ENCODE data around the gene MCF2L2.
"Not testable (repeated sequence)": the region's sequence is repeated elsewhere in the genome, so short reads cannot be mapped to it uniquely, and the experiment has no call there.

Gene MCF2L2

GRCh38 chr3:183428447-183429211, at the start of gene MCF2L2:
Gene MCF2L2, minus strand, starts transcription at chr3:183428619. Its CDS starts 642 bp downstream, at chr3:183427977.
- DNase-seq (ENCODE audit: extremely low read depth in 1 of 2, low read depth in 1 of 2), result peak; percentile 26 to 57

- no peak for DNase-seq (ENCODE audit: extremely low read depth in 1 of 2, low read depth in 1 of 2)
These were observed 49.5 kb upstream of the MCF2L2 start for GRCh38 chr3:183477801-183478456.

GRCh38 chr3:183475764-183476162, 47.3 kb upstream of the MCF2L2 start:
- DNase-seq (ENCODE audit: extremely low read depth in 1 of 2, low read depth in 1 of 2), result not testable (repeated sequence)

- DNase-seq (ENCODE audit: extremely low read depth in 1 of 2, low read depth in 1 of 2), result no peak
These were observed 46.8 kb upstream of the MCF2L2 start for GRCh38 chr3:183475016-183475763.

- DNase-seq (ENCODE audit: extremely low read depth in 1 of 2, low read depth in 1 of 2), result no peak
These were observed 45.5 kb upstream of the MCF2L2 start for GRCh38 chr3:183473969-183474368.

- DNase-seq (ENCODE audit: extremely low read depth in 1 of 2, low read depth in 1 of 2), result no peak
These were observed 43.7 kb upstream of the MCF2L2 start for GRCh38 chr3:183472155-183472554.

- no peak for DNase-seq (ENCODE audit: extremely low read depth in 1 of 2, low read depth in 1 of 2)
These were observed 40.0 kb upstream of the MCF2L2 start for GRCh38 chr3:183468424-183468823.

- no peak for DNase-seq (ENCODE audit: extremely low read depth in 1 of 2, low read depth in 1 of 2)
These were observed 38.2 kb upstream of the MCF2L2 start for GRCh38 chr3:183466575-183466974.

- not testable (repeated sequence) for DNase-seq (ENCODE audit: extremely low read depth in 1 of 2, low read depth in 1 of 2)
These were observed 37.3 kb upstream of the MCF2L2 start for GRCh38 chr3:183465710-183466109.

GRCh38 chr3:183464480-183464879, 36.1 kb upstream of the MCF2L2 start:
- DNase-seq (ENCODE audit: extremely low read depth in 1 of 2, low read depth in 1 of 2), result no peak

- DNase-seq (ENCODE audit: extremely low read depth in 1 of 2, low read depth in 1 of 2), result no peak
These were observed 31.9 kb upstream of the MCF2L2 start for GRCh38 chr3:183460081-183461055.

GRCh38 chr3:183455089-183455488, 26.7 kb upstream of the MCF2L2 start:
- DNase-seq (ENCODE audit: extremely low read depth in 1 of 2, low read depth in 1 of 2), result no peak

- DNase-seq (ENCODE audit: extremely low read depth in 1 of 2, low read depth in 1 of 2), result no peak
These were observed 25.6 kb upstream of the MCF2L2 start for GRCh38 chr3:183454064-183454463.

GRCh38 chr3:183449791-183450190, 21.4 kb upstream of the MCF2L2 start:
- DNase-seq (ENCODE audit: extremely low read depth in 1 of 2, low read depth in 1 of 2), result no peak

GRCh38 chr3:183449391-183449790, 21.0 kb upstream of the MCF2L2 start:
- no peak for DNase-seq (ENCODE audit: extremely low read depth in 1 of 2, low read depth in 1 of 2)

- no peak for DNase-seq (ENCODE audit: extremely low read depth in 1 of 2, low read depth in 1 of 2)
These were observed 20.1 kb upstream of the MCF2L2 start for GRCh38 chr3:183448369-183449128.

GRCh38 chr3:183447206-183448001, 19.0 kb upstream of the MCF2L2 start:
- peak in 1 of 2 donors; percentile 49 for DNase-seq (ENCODE audit: extremely low read depth in 1 of 2, low read depth in 1 of 2)

- no peak for DNase-seq (ENCODE audit: extremely low read depth in 1 of 2, low read depth in 1 of 2)
These were observed 18.4 kb upstream of the MCF2L2 start for GRCh38 chr3:183446838-183447205.

GRCh38 chr3:183444748-183445147, 16.3 kb upstream of the MCF2L2 start:
- no peak for DNase-seq (ENCODE audit: extremely low read depth in 1 of 2, low read depth in 1 of 2)

Data from activated CD8-positive, alpha-beta memory T cell treated with anti-CD3 and anti-CD28 coated beads for 1 hour (primary cell).